Stimulated activated CD8-positive, alpha-beta memory T cell treated with anti-CD3 and anti-CD28 coated beads, Interleukin-7, amount 100 ng/mL, for 1 hour (primary cell): ENCODE measurements around the gene SSBP3.
"Not testable (repeated sequence)": the region's sequence is repeated elsewhere in the genome, so short reads cannot be mapped to it uniquely, and the experiment has no call there.

Source experiments
- DNase-seq, 2 donors: peaks; one replicate each; pipeline ENCODE4 v3.0.0-alpha.2; 2020; ENCODE audit warnings: low read depth in 2 of 2

The SSBP3 gene

GRCh38 chr1:54392401-54392800 lies 13.8 kb downstream of the SSBP3 start:
- no peak for DNase-seq

GRCh38 chr1:54391450-54392209 lies 14.6 kb downstream of the SSBP3 start:
- DNase-seq, result no peak

GRCh38 chr1:54390655-54391054 lies 15.5 kb downstream of the SSBP3 start:
- DNase-seq, result no peak

- DNase-seq, result not testable (repeated sequence)
Observed at GRCh38 chr1:54389608-54390007, 16.6 kb downstream of the SSBP3 start.

- DNase-seq, result no peak
Observed at GRCh38 chr1:54387419-54387818, 18.8 kb downstream of the SSBP3 start.

- no peak for DNase-seq
Observed at GRCh38 chr1:54385727-54386022, 20.5 kb downstream of the SSBP3 start.

- DNase-seq, result no peak
Observed at GRCh38 chr1:54384918-54385726, 21.1 kb downstream of the SSBP3 start.

GRCh38 chr1:54384471-54384870 lies 21.7 kb downstream of the SSBP3 start:
- no peak for DNase-seq

GRCh38 chr1:54381524-54381923 lies 24.7 kb downstream of the SSBP3 start:
- DNase-seq, result no peak

GRCh38 chr1:54380290-54380882 lies 25.8 kb downstream of the SSBP3 start:
- DNase-seq, result no peak

GRCh38 chr1:54379555-54380289 lies 26.5 kb downstream of the SSBP3 start:
- no peak for DNase-seq

- no peak for DNase-seq
Observed at GRCh38 chr1:54378874-54379554, 27.2 kb downstream of the SSBP3 start.

- DNase-seq, result no peak
Observed at GRCh38 chr1:54378157-54378873, 27.9 kb downstream of the SSBP3 start.

- no peak for DNase-seq
Observed at GRCh38 chr1:54377040-54377691, 29.0 kb downstream of the SSBP3 start.

- DNase-seq, result no peak
Observed at GRCh38 chr1:54376430-54377039, 29.7 kb downstream of the SSBP3 start.

GRCh38 chr1:54375712-54376429 lies 30.3 kb downstream of the SSBP3 start:
- DNase-seq, result no peak

- no peak for DNase-seq
Observed at GRCh38 chr1:54375298-54375697, 30.9 kb downstream of the SSBP3 start.

GRCh38 chr1:54374766-54375165 lies 31.4 kb downstream of the SSBP3 start:
- DNase-seq, result no peak

GRCh38 chr1:54372978-54373377 lies 33.2 kb downstream of the SSBP3 start:
- no peak for DNase-seq

GRCh38 chr1:54371942-54372275 lies 34.3 kb downstream of the SSBP3 start:
- DNase-seq, result no peak
